Lung (tissue), 16 donors: ENCODE results near the gene HIF3A. TPM values are rescaled to one million over a fixed set of nuclear protein-coding genes. Genes with fewer than 3 reads are reported as not detected.

ENCODE experiments used
- ATAC-seq: fragments of 200-7000 bp; cut with Tn5 transposase; one replicate; pipeline ENCODE4 v1.9.1; 2020; ENCODE audit warnings: moderate number of reproducible peaks; ENCODE audit not compliant: insufficient read depth, low FRiP score
- DNase-seq, 3 donors: peaks; one replicate each; pipeline ENCODE4 v3.0.0-alpha.2; 2013 to 2017
- H3K27ac ChIP-seq, 2 donors: one replicate each; pipeline ENCODE4 v1.5.1; 2013; ENCODE audit warnings: mild to moderate bottlenecking in 2 of 2, moderate library complexity in 2 of 2, control low read depth in 1 of 2, inconsistent platforms in 1 of 2, low read depth in 1 of 2, low read length in 1 of 2
- H3K27me3 ChIP-seq, 3 donors: one replicate each; pipeline ENCODE4 v1.5.1; 2013; ENCODE audit warnings: low read length in 2 of 3; ENCODE audit not compliant: control insufficient read depth in 3 of 3, insufficient read depth in 3 of 3
- H3K36me3 ChIP-seq, 4 donors: one replicate each; pipeline ENCODE4 v1.5.1; 2013; ENCODE audit warnings: low read length in 4 of 4, mild to moderate bottlenecking in 1 of 4, moderate library complexity in 1 of 4; ENCODE audit not compliant: control insufficient read depth in 4 of 4, insufficient read depth in 4 of 4
- H3K4me1 ChIP-seq, 5 donors: one replicate each; pipeline ENCODE4 v1.5.1; 2013; ENCODE audit warnings: low read length in 5 of 5, mild to moderate bottlenecking in 2 of 5, moderate library complexity in 1 of 5; ENCODE audit not compliant: control insufficient read depth in 5 of 5, insufficient read depth in 5 of 5
- H3K4me3 ChIP-seq: one replicate; pipeline ENCODE4 v1.5.1; 2013; ENCODE audit warnings: mild to moderate bottlenecking, control low read depth, moderate library complexity
- H3K9ac ChIP-seq, 2 donors: one replicate each; pipeline ENCODE4 v1.5.1; 2013; ENCODE audit warnings: low read length in 2 of 2, control low read depth in 1 of 2; ENCODE audit not compliant: insufficient read depth in 1 of 2
- H3K9me3 ChIP-seq, 4 donors: one replicate each; pipeline ENCODE4 v1.5.1; 2013; ENCODE audit warnings: low read length in 3 of 4, mild to moderate bottlenecking in 1 of 4, moderate library complexity in 1 of 4; ENCODE audit not compliant: control insufficient read depth in 4 of 4, insufficient read depth in 3 of 4
- WGBS, 2 donors: extraction: QIAGEN DNeasy Blood & Tissue Kit; methylation state at CpG; one replicate each; pipeline ENCODE4 v1.1.7; 2013; 5-methylcytosine and 5-hydroxymethylcytosine counted together
- long read RNA-seq, 5 donors: transcript quantifications; one replicate each; lab custom pipeline, GENCODE V29; 2026
- polyA plus RNA-seq, 2 donors: library from polyadenylated mRNA; stranded (reverse); fragments of 200-250 nt; gene quantifications; one replicate each; pipeline ENCODE4 v1.2.1, GENCODE V29; 2013
- total RNA-seq, 2 donors: library from RNA; depleted of rRNA in 1 of 2; stranded (reverse); fragments of >200 nt in 1 of 2; gene quantifications; one replicate each; pipeline ENCODE4 v1.2.1, GENCODE V29; 2014 to 2021
- TF ChIP-seq, protein P1 (sequence below): IDR thresholded peaks from 2 replicates; pipeline ENCODE4 v1.5.1; 2012; ENCODE audit warnings: mild to moderate bottlenecking; ENCODE audit errors: control extremely low read depth, extremely low read depth
- donor health status: control.
- donor health status: control.
- donor health status: Bipolar disorder and iron deficiency.
- donor health status: healthy.
- donor health status: DM: yes; HTN: yes; CAD: no.

HIF3A gene
- total RNA-seq, result 100 to 1,000 TPM in 1 of 2 donors, 10 to 100 TPM in 1; 85.5 to 315 TPM
- polyA plus RNA-seq, result 10 to 100 TPM; 24.1 to 41.3 TPM
- long read RNA-seq, donor 1, full-length matches to known transcripts, result 16 of 78 reads
- long read RNA-seq, donor 1, partial matches to known transcripts, result 62 of 78 reads
- long read RNA-seq, donor 1, other reads (novel, unspliced or antisense), result 0 of 78 reads
- long read RNA-seq, donor 2, full-length matches to known transcripts, result 5 of 19 reads
- long read RNA-seq, donor 2, partial matches to known transcripts, result 14 of 19 reads
- long read RNA-seq, donor 2, other reads (novel, unspliced or antisense), result 0 of 19 reads
- long read RNA-seq, donor 3, full-length matches to known transcripts, result 15 of 30 reads
- long read RNA-seq, donor 3, partial matches to known transcripts, result 15 of 30 reads
- long read RNA-seq, donor 3, other reads (novel, unspliced or antisense), result 0 of 30 reads
- long read RNA-seq, donor 4, partial matches to known transcripts, result 7 of 13 reads
- long read RNA-seq, donor 4, other reads (novel, unspliced or antisense), result 0 of 13 reads
- long read RNA-seq, donor 5, full-length matches to known transcripts, result 19 of 100 reads
- long read RNA-seq, donor 5, partial matches to known transcripts, result 81 of 100 reads
- long read RNA-seq, donor 5, other reads (novel, unspliced or antisense), result 0 of 100 reads

DNA sequence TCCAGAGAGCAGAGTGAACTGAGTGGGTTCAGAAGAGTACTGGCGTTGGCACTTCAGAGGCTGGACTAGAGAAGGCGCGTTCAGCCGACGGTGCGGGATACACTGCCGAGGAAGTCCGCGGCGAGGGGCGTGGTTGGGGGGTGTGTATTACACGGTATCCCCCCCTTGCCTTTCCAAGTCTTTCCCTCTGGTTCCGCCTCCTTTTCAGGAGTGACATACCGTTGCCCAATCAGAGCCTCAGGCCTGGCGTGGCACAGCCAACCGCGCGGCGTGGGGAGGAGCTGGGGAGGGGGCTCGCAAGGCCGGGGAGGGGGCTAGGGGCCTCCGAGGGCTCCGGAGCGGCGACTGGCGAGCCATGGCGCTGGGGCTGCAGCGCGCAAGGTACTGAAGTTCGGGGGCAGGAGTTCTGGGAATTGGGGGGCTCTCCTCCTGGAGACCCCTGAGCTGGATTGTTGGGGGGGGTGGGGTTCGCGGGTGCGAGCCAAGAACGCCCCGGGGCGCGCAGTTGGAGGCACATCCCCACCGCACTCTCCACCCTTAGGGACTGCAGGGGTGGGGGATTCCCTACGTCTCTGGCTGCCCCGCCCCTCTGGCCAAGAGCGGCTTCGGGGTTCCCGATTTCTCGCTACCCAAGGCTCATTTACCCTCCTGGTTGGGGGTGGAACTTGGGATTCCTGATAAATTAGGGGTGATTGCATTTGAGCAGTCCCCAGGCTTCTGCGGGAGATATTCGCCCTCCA, at the start of gene HIF3A:
Gene HIF3A, plus strand, starts transcription at position 321 of the 740 bp plus-strand sequence. Its CDS starts 35 bp downstream, at position 356.
- H3K9me3 ChIP-seq, result peaks cover 0 to 6% (median 0%) of the 10 kb centered on the region in 4 donors
- WGBS, 2 donors, result 3 to 6% methylated on average over 45 to 46 of the region's 46 CpGs
- ATAC-seq (no peak), DNase-seq (peak; percentile 97 to 99 (median 99))
- no peaks in the 10 kb centered on the region for H3K27me3 ChIP-seq
- peak within 1 kb of the TSS in 1 of 2 donors; percentile 86 for H3K9ac ChIP-seq
- TF ChIP-seq, protein P1, sequence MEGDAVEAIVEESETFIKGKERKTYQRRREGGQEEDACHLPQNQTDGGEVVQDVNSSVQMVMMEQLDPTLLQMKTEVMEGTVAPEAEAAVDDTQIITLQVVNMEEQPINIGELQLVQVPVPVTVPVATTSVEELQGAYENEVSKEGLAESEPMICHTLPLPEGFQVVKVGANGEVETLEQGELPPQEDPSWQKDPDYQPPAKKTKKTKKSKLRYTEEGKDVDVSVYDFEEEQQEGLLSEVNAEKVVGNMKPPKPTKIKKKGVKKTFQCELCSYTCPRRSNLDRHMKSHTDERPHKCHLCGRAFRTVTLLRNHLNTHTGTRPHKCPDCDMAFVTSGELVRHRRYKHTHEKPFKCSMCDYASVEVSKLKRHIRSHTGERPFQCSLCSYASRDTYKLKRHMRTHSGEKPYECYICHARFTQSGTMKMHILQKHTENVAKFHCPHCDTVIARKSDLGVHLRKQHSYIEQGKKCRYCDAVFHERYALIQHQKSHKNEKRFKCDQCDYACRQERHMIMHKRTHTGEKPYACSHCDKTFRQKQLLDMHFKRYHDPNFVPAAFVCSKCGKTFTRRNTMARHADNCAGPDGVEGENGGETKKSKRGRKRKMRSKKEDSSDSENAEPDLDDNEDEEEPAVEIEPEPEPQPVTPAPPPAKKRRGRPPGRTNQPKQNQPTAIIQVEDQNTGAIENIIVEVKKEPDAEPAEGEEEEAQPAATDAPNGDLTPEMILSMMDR, result no peak
- H3K36me3 ChIP-seq, result peaks cover 0 to 6% (median 0%) of the 10 kb centered on the region in 4 donors
- H3K4me1 ChIP-seq, result peaks cover 0 to 43% (median 20%) of the 10 kb centered on the region in 5 donors
- H3K4me3 ChIP-seq, result peak within 1 kb of the TSS; percentile 18
- peak within 1 kb of the TSS; percentile 48 to 95 for H3K27ac ChIP-seq

DNA sequence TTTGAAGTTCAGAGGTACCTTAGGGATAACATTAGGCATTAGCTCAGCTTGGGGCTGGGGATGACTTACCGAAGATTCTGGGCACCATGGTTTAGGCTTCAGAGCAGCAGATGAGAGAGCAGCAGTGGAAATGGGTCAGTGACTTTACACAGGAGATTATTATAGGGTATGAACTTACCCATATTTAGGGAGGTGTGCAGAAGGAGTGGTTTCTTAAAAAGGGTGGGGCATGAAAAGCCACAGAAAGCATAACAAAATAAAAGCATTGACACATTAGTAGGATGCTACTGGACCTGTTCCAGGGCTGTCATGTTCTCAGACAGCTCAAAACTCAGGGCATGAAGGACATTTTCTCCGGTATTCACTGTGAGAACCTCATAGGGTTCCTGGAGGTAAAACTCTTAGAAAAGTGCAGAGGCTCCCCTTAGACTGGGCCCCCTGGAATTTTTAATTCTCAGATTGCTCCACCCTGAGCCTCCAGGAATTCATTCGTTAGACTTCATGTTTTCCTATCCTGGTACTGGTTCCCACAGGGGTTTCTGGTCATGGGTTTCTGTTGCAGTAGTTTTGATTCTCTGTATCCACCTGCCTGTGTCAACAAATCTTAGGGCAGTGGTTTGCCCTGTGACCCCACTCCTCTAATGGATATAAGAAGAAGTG, 46.6 kb upstream of the HIF3A start:
- Histone ChIP-seq H3K4me1 (no peaks in the 10 kb centered on the region), H3K27me3 (peaks cover 0 to 3% (median 2%) of the 10 kb centered on the region in 3 donors), H3K9ac (no peak overlapping the region), H3K9me3 (no peaks in the 10 kb centered on the region), H3K27ac (no peak overlapping the region), H3K4me3 (no peak overlapping the region), H3K36me3 (no peaks in the 10 kb centered on the region)
- WGBS, 2 donors, result 61 to 75% methylated on average over 3 of the region's 3 CpGs
- DNase-seq (no peak), ATAC-seq (no peak)
- TF ChIP-seq, protein P1, result no peak

DNA sequence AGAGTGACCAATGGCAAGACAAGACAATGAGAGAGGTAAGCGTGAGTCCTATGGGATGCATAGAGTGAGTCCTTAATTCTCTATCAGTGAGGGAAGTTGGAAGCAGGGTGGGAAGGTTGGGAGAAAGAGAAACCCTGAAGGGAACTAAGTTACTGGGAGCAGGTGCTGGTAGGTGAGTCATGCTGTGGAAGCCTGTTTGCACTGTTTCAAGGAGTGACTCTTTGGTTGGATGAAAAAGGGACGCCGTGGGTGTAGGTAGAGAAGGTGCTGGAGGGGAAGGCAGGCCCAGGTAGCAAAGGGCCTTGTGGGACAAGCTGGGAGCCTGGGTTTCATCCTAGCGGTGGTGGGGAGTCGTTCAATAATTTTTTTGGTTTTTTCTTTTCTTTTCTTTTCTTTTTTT, 45.4 kb upstream of the HIF3A start:
- Histone ChIP-seq H3K36me3 (no peaks in the 10 kb centered on the region), H3K9me3 (no peaks in the 10 kb centered on the region), H3K9ac (no peak overlapping the region), H3K27me3 (peaks cover 0 to 3% (median 2%) of the 10 kb centered on the region in 3 donors), H3K27ac (no peak overlapping the region), H3K4me1 (no peaks in the 10 kb centered on the region), H3K4me3 (no peak overlapping the region)
- no peak for ATAC-seq
- TF ChIP-seq, protein P1, result no peak
- WGBS, 2 donors, result 68 to 81% methylated on average over 5 of the region's 5 CpGs
- no peak for DNase-seq
